ENCODE results near the gene SEPTIN2. TPM values are rescaled to one million over a fixed set of nuclear protein-coding genes. Genes with fewer than 3 reads are reported as not detected.
"Not testable (repeated sequence)": the region's sequence is repeated elsewhere in the genome, so short reads cannot be mapped to it uniquely, and the experiment has no call there.

Gene SEPTIN2
- total and polyA plus RNA-seq, 8 donors = 106 to 245 (median 187) TPM

DNA sequence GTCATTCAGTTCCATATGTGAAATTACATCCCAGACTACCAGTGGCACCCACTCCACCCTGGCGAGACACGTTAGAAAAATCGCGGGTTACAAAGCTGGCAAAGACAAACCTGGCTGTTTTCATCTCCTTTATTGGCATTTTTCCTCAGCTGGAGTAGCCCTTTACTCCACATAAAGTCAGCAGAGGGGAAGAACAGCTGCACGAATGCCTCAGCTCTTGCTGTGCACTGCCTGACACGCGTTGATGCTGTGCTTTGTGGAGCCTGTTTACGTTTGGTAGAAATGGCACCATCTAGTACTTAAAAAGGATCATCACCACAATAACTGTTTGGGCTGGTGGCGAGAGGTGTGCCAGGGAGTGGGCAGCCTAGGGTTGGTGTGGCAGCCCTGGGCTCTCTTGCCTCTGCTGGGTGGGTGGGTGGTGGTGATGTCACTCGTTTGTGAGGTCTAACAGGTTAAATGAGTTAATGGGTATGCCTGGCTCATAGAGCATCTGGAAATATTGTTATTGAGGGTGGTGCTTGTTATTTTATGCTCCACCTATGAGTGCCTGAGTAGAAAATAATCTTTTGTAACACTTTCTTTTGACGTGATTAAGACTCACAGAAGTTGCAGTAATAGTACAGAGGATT is 56.8 kb downstream of the SEPTIN2 start:
- DNase-seq (no peak), ATAC-seq (peak in 1 of 4 donors; percentile 7), FAIRE-seq (no peak)
- Histone ChIP-seq H3K36me3 (no peaks in the 10 kb centered on the region), H3K4me1 (peaks cover 17 to 42% (median 36%) of the 10 kb centered on the region in 3 donors), H3K4me3 (no peak overlapping the region), H3K9me3 (no peaks in the 10 kb centered on the region), H3K27me3 (no peaks in the 10 kb centered on the region), H3K27ac (peak overlapping the region in 2 of 4 donors; percentile 77 to 88)
- 39 to 40% methylated on average over 11 of the region's 11 CpGs for WGBS, 2 donors
- intact Hi-C loops (cut with DNase I) = no loop called here
- TF ChIP-seq, protein P1, sequence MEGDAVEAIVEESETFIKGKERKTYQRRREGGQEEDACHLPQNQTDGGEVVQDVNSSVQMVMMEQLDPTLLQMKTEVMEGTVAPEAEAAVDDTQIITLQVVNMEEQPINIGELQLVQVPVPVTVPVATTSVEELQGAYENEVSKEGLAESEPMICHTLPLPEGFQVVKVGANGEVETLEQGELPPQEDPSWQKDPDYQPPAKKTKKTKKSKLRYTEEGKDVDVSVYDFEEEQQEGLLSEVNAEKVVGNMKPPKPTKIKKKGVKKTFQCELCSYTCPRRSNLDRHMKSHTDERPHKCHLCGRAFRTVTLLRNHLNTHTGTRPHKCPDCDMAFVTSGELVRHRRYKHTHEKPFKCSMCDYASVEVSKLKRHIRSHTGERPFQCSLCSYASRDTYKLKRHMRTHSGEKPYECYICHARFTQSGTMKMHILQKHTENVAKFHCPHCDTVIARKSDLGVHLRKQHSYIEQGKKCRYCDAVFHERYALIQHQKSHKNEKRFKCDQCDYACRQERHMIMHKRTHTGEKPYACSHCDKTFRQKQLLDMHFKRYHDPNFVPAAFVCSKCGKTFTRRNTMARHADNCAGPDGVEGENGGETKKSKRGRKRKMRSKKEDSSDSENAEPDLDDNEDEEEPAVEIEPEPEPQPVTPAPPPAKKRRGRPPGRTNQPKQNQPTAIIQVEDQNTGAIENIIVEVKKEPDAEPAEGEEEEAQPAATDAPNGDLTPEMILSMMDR (IDR thresholded peaks at IDR 0.05) = no peak

DNA sequence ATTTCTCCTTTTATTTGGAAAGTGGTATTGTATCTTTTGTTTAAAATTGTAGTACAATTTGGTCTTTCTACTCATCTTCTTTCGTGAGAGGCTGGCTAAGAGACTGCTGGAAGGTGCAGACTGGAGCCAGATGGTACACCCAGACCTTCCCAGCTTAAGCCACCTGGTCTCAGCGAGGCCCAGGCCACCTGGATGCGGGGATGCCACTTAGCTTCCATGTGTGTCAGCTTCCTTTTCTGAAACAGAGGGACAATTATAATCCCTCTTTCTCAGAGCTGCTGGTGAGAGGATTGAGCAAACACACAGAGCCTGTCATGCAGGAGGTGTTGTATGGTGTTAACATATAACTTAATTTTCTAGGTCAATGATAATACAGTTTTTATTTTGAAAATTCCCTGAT is 57.7 kb downstream of the SEPTIN2 start:
- ATAC-seq (peak in 3 of 4 donors; percentile 12 to 52 (median 42)), FAIRE-seq (no peak), DNase-seq (no peak)
- intact Hi-C loops (cut with DNase I) = no loop called here
- H3K4me1 ChIP-seq = peaks cover 17 to 42% (median 36%) of the 10 kb centered on the region in 3 donors
- 60 to 69% methylated on average over 3 of the region's 3 CpGs for WGBS, 2 donors
- H3K36me3 ChIP-seq = no peaks in the 10 kb centered on the region
- TF ChIP-seq, protein P1 (IDR thresholded peaks at IDR 0.05) = no peak
- H3K27ac ChIP-seq = peak overlapping the region in 3 of 4 donors; percentile 67 to 88 (median 77)
- no peak overlapping the region for H3K4me3 ChIP-seq
- no peaks in the 10 kb centered on the region for H3K27me3 ChIP-seq
- H3K9me3 ChIP-seq = no peaks in the 10 kb centered on the region

DNA sequence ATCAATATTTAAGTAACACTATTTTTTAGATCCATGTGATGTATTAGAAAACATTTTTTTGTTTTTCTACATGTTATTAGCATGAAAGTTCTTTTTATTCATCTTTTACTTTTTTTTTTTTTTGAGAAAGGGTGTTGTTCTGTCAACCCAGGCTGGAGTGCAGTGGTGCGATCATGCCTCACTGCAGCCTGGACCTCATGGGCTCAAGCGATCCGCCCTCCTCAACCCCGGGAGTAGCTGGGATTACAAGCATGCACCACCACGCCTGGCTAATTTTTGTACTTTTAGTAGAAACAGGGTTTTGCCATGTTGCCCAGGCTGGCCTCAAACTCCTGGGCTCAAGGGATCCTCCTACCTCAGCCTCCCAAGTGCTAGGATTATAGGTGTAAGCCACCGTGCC is 58.2 kb downstream of the SEPTIN2 start:
- H3K27me3 ChIP-seq; H3K4me3 ChIP-seq; intact Hi-C loops (cut with DNase I); H3K36me3 ChIP-seq; DNase-seq; FAIRE-seq; ATAC-seq; H3K9me3 ChIP-seq: not testable (repeated sequence)
- Histone ChIP-seq H3K27ac (peak overlapping the region; percentile 43 to 88 (median 72)), H3K4me1 (peaks cover 17 to 42% (median 41%) of the 10 kb centered on the region in 3 donors)
- 81 to 88% methylated on average over 6 of the region's 6 CpGs for WGBS, 2 donors

DNA sequence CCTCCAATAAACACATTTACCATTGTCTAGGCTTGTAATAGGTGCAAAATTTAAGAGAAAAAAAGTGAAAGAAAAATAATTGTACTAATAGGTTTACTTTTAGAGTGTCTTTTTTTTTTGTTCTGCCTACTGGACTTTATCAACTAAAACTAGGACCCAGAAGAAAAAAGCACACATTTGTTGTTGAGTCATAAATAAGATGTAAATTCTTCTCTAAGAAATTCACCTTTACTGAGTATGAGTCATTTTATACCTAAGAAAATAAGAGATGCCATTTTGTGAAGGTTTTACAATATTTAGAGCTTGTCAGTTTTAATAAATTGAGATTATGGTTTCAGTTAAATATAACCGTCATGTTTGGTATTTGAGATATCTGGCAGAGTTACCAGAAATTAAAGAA is 59.6 kb downstream of the SEPTIN2 start:
- Histone ChIP-seq H3K27ac (peak overlapping the region; percentile 43 to 88 (median 72)), H3K36me3 (no peaks in the 10 kb centered on the region), H3K4me1 (peaks cover 17 to 42% (median 37%) of the 10 kb centered on the region in 3 donors), H3K4me3 (no peak overlapping the region), H3K9me3 (no peaks in the 10 kb centered on the region), H3K27me3 (no peaks in the 10 kb centered on the region)
- WGBS, 2 donors = 29 to 41% methylated on average over 1 of the region's 1 CpG
- DNase-seq (no peak), ATAC-seq (no peak), FAIRE-seq (no peak)
- intact Hi-C loops (cut with DNase I) = no loop called here
- TF ChIP-seq, protein P1 (IDR thresholded peaks at IDR 0.05) = no peak

DNA sequence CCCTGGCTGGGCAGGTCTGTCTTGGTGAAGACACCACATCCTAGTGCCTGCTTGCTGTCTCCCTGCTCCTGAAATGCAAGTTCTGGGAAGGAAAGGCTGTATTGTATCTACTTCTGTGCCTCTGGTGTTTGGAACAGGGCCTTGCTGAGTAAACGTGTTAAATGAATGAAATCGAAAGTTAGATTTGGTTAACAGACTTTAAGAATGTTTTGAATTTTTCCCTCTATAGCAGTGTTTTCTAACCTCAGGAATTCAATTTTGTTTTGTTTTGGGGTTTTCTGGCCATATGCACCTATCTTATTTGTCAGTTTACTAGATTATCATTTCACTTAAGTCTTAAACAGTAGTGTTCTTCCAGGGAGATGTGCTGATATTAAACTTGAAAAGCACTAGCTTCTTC is 61.1 kb downstream of the SEPTIN2 start:
- Histone ChIP-seq H3K9me3 (no peaks in the 10 kb centered on the region), H3K36me3 (no peaks in the 10 kb centered on the region), H3K27ac (peak overlapping the region in 2 of 4 donors; percentile 20 to 88), H3K27me3 (no peaks in the 10 kb centered on the region), H3K4me3 (no peak overlapping the region), H3K4me1 (peaks cover 17 to 39% (median 36%) of the 10 kb centered on the region in 3 donors)
- DNase-seq (no peak), ATAC-seq (no peak), FAIRE-seq (no peak)
- intact Hi-C loops (cut with DNase I) = no loop called here
- TF ChIP-seq, protein P1 (IDR thresholded peaks at IDR 0.05) = no peak
- WGBS, 2 donors = 80 to 86% methylated on average over 2 of the region's 2 CpGs
